GM12865 (cell line): ENCODE measurements around the gene BTBD18.
A peak's percentile ranks its signal among the peaks of the same experiment; 100 is the strongest.

Source experiments
- DNase-seq: peaks from one replicate; pipeline ENCODE4 v3.0.0; 2010; ENCODE audit warnings: low read depth
- H3K4me3 ChIP-seq: 2 replicates; pipeline ENCODE4 v1.5.1; 2011; ENCODE audit warnings: mild to moderate bottlenecking, low read depth, low read length, control low read depth
- CTCF ChIP-seq: IDR thresholded peaks from 2 replicates; pipeline ENCODE4 v1.5.1; 2011; ENCODE audit warnings: low read length, control low read depth, low read depth, inconsistent platforms; ENCODE audit not compliant: insufficient read depth; ENCODE audit errors: missing control alignments

Gene BTBD18

GRCh38 chr11:57792060-57792541 lies 40.5 kb upstream of the BTBD18 start:
- no peak for TF ChIP-seq CTCF
- H3K4me3 ChIP-seq: no peak overlapping the region; the same call in 1 of the 2 replicates
- peak; percentile 88 for DNase-seq

GRCh38 chr11:57791321-57792059 lies 39.9 kb upstream of the BTBD18 start:
- H3K4me3 ChIP-seq: no peak overlapping the region; the same call in 1 of the 2 replicates
- no peak for DNase-seq
- no peak for TF ChIP-seq CTCF

GRCh38 chr11:57788703-57789088 lies 37.1 kb upstream of the BTBD18 start:
- H3K4me3 ChIP-seq: no peak overlapping the region
- TF ChIP-seq CTCF: no peak
- DNase-seq: no peak

GRCh38 chr11:57787920-57788702 lies 36.5 kb upstream of the BTBD18 start:
- DNase-seq: peak; percentile 73
- no peak for TF ChIP-seq CTCF
- no peak overlapping the region for H3K4me3 ChIP-seq

- H3K4me3 ChIP-seq: no peak overlapping the region
- no peak for TF ChIP-seq CTCF
- no peak for DNase-seq
Measured at GRCh38 chr11:57787006-57787604, 35.5 kb upstream of the BTBD18 start.

- H3K4me3 ChIP-seq: no peak overlapping the region
- no peak for DNase-seq
- TF ChIP-seq CTCF: no peak
Measured at GRCh38 chr11:57786436-57786835, 34.8 kb upstream of the BTBD18 start.
